Trophoblast cell (in vitro differentiated cells and primary cell): ENCODE results near the gene IL23R.

Experiments
- DNase-seq, 2 donors: peaks; one replicate each; pipeline ENCODE4 v3.0.0-alpha.2; 2016
- H2AFZ ChIP-seq: 2 replicates; pipeline ENCODE4 v1.6.1; 2013; ENCODE audit warnings: low read length, moderate library complexity, mild to moderate bottlenecking; ENCODE audit not compliant: insufficient read depth, poor library complexity
- H2AK5ac ChIP-seq: 2 replicates; pipeline ENCODE4 v1.6.1; 2013; ENCODE audit warnings: mild to moderate bottlenecking, low read length
- H2BK120ac ChIP-seq: 2 replicates; pipeline ENCODE4 v1.6.1; 2013; ENCODE audit warnings: low read length, mild to moderate bottlenecking, moderate library complexity; ENCODE audit not compliant: insufficient read depth, poor library complexity
- H2BK12ac ChIP-seq: 2 replicates; pipeline ENCODE4 v1.6.1; 2013; ENCODE audit warnings: mild to moderate bottlenecking, low read length, moderate library complexity
- H2BK5ac ChIP-seq: 2 replicates; pipeline ENCODE4 v1.6.1; 2013; ENCODE audit warnings: low read length, low read depth, moderate library complexity, mild to moderate bottlenecking; ENCODE audit not compliant: poor library complexity
- H3K14ac ChIP-seq: 2 replicates; pipeline ENCODE4 v1.6.1; 2013; ENCODE audit warnings: mild to moderate bottlenecking, low read length
- H3K18ac ChIP-seq: 2 replicates; pipeline ENCODE4 v1.6.1; 2013; ENCODE audit warnings: mild to moderate bottlenecking, low read length
- H3K23ac ChIP-seq: 2 replicates; pipeline ENCODE4 v1.6.1; 2013; ENCODE audit warnings: low read length
- H3K27ac ChIP-seq: 2 replicates; pipeline ENCODE4 v1.5.1; 2013; ENCODE audit warnings: low read depth, mild to moderate bottlenecking, inconsistent platforms, low read length, moderate library complexity
- H3K27me3 ChIP-seq: 2 replicates; pipeline ENCODE4 v1.6.1; 2013; ENCODE audit warnings: inconsistent platforms, mild to moderate bottlenecking, low read length, moderate library complexity; ENCODE audit not compliant: insufficient read depth
- H3K36me3 ChIP-seq, 2 experiments: 1 replicate in 1 of 2; 2 replicates in 1 of 2; pipeline ENCODE4 v1.6.1; 2013; ENCODE audit warnings: low read length in 2 of 2, mild to moderate bottlenecking in 2 of 2, moderate library complexity in 1 of 2; ENCODE audit not compliant: insufficient read depth in 2 of 2, control insufficient read depth in 1 of 2
- H3K4ac ChIP-seq: 2 replicates; pipeline ENCODE4 v1.6.1; 2013; ENCODE audit warnings: low read depth, mild to moderate bottlenecking, low read length, moderate library complexity
- H3K4me1 ChIP-seq, 2 experiments: 1 replicate in 1 of 2; 2 replicates in 1 of 2; pipeline ENCODE4 v1.6.1; 2013; ENCODE audit warnings: low read length in 2 of 2, mild to moderate bottlenecking in 2 of 2, moderate library complexity in 1 of 2; ENCODE audit not compliant: insufficient read depth in 2 of 2, control insufficient read depth in 1 of 2
- H3K4me2 ChIP-seq: 2 replicates; pipeline ENCODE4 v1.6.1; 2013; ENCODE audit warnings: inconsistent platforms, mild to moderate bottlenecking, low read length, moderate library complexity
- H3K4me3 ChIP-seq: 2 replicates; pipeline ENCODE4 v1.5.1; 2013; ENCODE audit warnings: mild to moderate bottlenecking, low read depth, low read length, inconsistent platforms
- H3K79me1 ChIP-seq: one replicate; pipeline ENCODE4 v1.6.1; 2013; ENCODE audit warnings: low read length
- H3K79me2 ChIP-seq: 2 replicates; pipeline ENCODE4 v1.6.1; 2013; ENCODE audit warnings: low read length, mild to moderate bottlenecking; ENCODE audit not compliant: control insufficient read depth, insufficient read depth, poor library complexity
- H3K9ac ChIP-seq: 2 replicates; pipeline ENCODE4 v1.6.1; 2013; ENCODE audit warnings: mild to moderate bottlenecking, low read length
- H3K9me3 ChIP-seq: 2 replicates; pipeline ENCODE4 v1.6.1; 2013; ENCODE audit warnings: low read depth, mild to moderate bottlenecking, control low read depth, inconsistent platforms, low read length; ENCODE audit not compliant: insufficient read depth
- H4K12ac ChIP-seq: 2 replicates; pipeline ENCODE4 v1.6.1; 2013; ENCODE audit warnings: low read depth, mild to moderate bottlenecking, low read length, moderate library complexity
- H4K8ac ChIP-seq: 2 replicates; pipeline ENCODE4 v1.6.1; 2013; ENCODE audit warnings: low read depth, mild to moderate bottlenecking, low read length, moderate library complexity
- H4K91ac ChIP-seq: one replicate; pipeline ENCODE4 v1.6.1; 2013; ENCODE audit warnings: low read depth, mild to moderate bottlenecking, low read length, moderate library complexity
- WGBS: extraction: QIAGEN DNeasy Blood & Tissue Kit; methylation state at CpG from one replicate; pipeline ENCODE4 v1.1.7; 2013; ENCODE audit warnings: missing lambda C conversion rate; ENCODE audit not compliant: insufficient read length, insufficient coverage; ENCODE audit errors: extremely low coverage; 5-methylcytosine and 5-hydroxymethylcytosine counted together

IL23R gene

DNA sequence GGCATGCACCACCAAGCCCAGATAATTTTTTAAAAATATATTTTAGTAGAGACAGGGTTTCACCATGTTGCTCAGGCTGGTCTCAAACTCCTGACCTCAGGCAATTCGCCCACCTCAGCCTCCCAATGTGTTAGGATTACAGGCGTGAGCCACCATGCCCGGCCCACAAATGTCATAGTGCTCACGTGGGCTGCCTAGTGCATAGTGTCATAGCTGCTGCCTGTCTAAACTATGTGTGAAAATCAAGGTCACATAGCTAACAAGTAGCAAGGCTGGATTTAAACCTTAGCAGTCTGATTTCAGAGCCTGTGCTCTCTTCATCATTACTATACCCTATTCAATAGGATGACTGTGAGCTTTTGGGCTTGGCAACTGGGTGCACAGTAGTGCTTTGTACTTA lies 41.8 kb upstream of the IL23R start:
- Histone ChIP-seq H4K12ac (no peak overlapping the region), H4K8ac (no peak overlapping the region), H2BK12ac (no peak overlapping the region), H2AK5ac (no peak overlapping the region), H3K36me3 (no peaks in the 10 kb centered on the region), H3K79me2 (no peaks in the 10 kb centered on the region), H3K4ac (no peak overlapping the region), H3K9ac (no peak overlapping the region), H3K27ac (no peak overlapping the region), H3K4me1 (no peaks in the 10 kb centered on the region), H2AFZ (no peak overlapping the region), H2BK5ac (no peak overlapping the region), H3K14ac (no peak overlapping the region), H3K4me2 (no peak overlapping the region), H4K91ac (no peak overlapping the region), H3K18ac (no peak overlapping the region), H3K9me3 (no peaks in the 10 kb centered on the region), H3K23ac (no peak overlapping the region), H3K27me3 (no peaks in the 10 kb centered on the region), H3K4me3 (no peak overlapping the region), H3K79me1 (no peaks in the 10 kb centered on the region), H2BK120ac (no peak overlapping the region)
- WGBS: no CpG with 5 or more reads among the region's 4 CpGs
- DNase-seq: no peak

DNA sequence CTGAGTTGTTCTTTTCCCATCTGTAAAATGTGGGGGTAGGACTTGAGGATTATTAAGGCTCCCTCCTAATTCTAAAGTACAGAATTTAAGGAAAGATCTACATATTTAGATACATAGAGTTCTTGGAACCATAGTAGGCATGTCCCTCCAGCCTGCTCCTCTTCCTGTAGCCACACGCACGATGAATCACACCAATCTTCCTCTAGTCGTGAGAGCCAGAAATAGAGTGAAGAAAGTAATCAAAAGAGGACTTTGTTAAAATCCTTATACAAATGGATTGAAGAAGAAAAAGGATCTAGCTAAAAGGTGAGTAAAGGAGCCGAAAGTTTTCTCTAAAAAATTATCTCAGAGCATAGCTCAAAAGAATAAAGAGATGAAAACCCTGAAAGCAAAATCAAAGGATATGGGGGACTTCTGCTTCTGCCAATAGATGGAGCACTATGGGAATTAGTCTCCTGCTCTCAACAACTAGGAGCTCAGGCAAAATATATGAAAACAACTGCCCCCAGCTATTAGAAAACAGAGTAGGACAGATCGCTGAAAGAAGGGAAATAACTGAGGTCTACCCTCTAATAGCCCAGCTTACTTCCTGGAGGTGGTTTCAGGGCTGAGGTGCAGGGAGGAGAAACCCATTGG lies 40.0 kb upstream of the IL23R start:
- Histone ChIP-seq H3K36me3 (no peaks in the 10 kb centered on the region), H3K4me1 (no peaks in the 10 kb centered on the region), H3K14ac (no peak overlapping the region), H2AFZ (no peak overlapping the region), H3K18ac (no peak overlapping the region), H2BK5ac (no peak overlapping the region), H3K4me2 (no peak overlapping the region), H3K27ac (no peak overlapping the region), H3K9ac (no peak overlapping the region), H3K4me3 (no peak overlapping the region), H3K9me3 (no peaks in the 10 kb centered on the region), H4K91ac (no peak overlapping the region), H3K23ac (no peak overlapping the region), H2AK5ac (no peak overlapping the region), H3K79me1 (no peaks in the 10 kb centered on the region), H2BK120ac (no peak overlapping the region), H2BK12ac (no peak overlapping the region), H3K4ac (no peak overlapping the region), H4K12ac (no peak overlapping the region), H4K8ac (no peak overlapping the region), H3K27me3 (no peaks in the 10 kb centered on the region), H3K79me2 (no peaks in the 10 kb centered on the region)
- DNase-seq: no peak
- WGBS: no CpG with 5 or more reads among the region's 5 CpGs

DNA sequence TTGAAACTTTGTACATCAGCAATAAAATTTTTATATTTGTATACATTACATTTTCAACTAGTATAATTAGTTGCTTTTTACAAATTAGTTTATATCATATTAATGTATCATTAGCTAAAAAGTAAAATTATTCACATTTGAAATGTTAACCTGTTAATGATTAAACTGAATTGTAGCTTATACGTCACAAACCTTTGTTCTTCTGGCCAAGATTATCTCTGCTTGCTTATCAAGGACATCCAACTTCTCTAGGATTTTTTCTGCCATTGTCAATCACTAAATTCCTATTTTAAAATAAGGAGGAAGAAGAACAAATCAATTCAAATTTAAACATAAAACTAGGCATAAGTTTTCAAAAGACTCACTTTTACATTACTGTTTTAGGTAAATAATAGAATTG lies 39.3 kb upstream of the IL23R start:
- Histone ChIP-seq H3K79me2 (no peaks in the 10 kb centered on the region), H3K18ac (no peak overlapping the region), H3K36me3 (no peaks in the 10 kb centered on the region), H4K91ac (no peak overlapping the region), H3K23ac (no peak overlapping the region), H2AK5ac (no peak overlapping the region), H3K14ac (no peak overlapping the region), H3K79me1 (no peaks in the 10 kb centered on the region), H3K27ac (no peak overlapping the region), H3K27me3 (no peaks in the 10 kb centered on the region), H2BK5ac (no peak overlapping the region), H3K4me1 (no peaks in the 10 kb centered on the region), H4K12ac (no peak overlapping the region), H3K4me3 (no peak overlapping the region), H3K4me2 (no peak overlapping the region), H3K9me3 (no peaks in the 10 kb centered on the region), H2BK12ac (no peak overlapping the region), H2BK120ac (no peak overlapping the region), H3K9ac (no peak overlapping the region), H4K8ac (no peak overlapping the region), H3K4ac (no peak overlapping the region), H2AFZ (no peak overlapping the region)
- no CpG with 5 or more reads among the region's 1 CpG for WGBS
- DNase-seq: no peak

DNA sequence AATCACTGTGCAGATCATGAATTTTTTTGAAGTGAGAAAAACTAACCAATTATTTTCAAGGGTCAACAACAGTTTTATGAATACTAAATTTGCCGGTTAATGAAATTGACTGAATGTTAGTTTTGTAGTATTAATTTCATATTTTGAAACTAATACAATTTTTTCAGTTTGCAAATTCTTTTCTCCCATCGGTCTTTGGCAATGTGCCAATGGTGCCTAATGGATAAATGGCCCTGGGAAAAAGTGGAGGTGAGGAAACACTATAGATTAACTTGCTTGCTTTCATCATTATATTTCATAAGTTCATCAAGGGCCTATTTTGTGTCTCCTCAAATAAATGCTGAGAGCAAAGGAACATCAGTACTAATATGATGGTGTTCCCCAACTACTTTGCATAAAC lies 35.6 kb upstream of the IL23R start:
- no peak overlapping the region for H3K18ac ChIP-seq
- no peak overlapping the region for H2BK120ac ChIP-seq
- H4K12ac ChIP-seq: no peak overlapping the region
- H4K8ac ChIP-seq: no peak overlapping the region
- H3K4ac ChIP-seq: no peak overlapping the region
- H3K4me1 ChIP-seq: no peaks in the 10 kb centered on the region
- no peaks in the 10 kb centered on the region for H3K36me3 ChIP-seq
- H2BK5ac ChIP-seq: no peak overlapping the region
- H2AK5ac ChIP-seq: no peak overlapping the region
- no peak overlapping the region for H3K4me3 ChIP-seq
- H3K79me1 ChIP-seq: no peaks in the 10 kb centered on the region
- H3K23ac ChIP-seq: no peak overlapping the region
- H3K9me3 ChIP-seq: no peaks in the 10 kb centered on the region
- H2AFZ ChIP-seq: no peak overlapping the region
- no peak overlapping the region for H3K27ac ChIP-seq
- no peak overlapping the region for H3K4me2 ChIP-seq
- no peaks in the 10 kb centered on the region for H3K79me2 ChIP-seq
- no peak for DNase-seq
- H4K91ac ChIP-seq: no peak overlapping the region
- no peak overlapping the region for H3K9ac ChIP-seq
- WGBS: no CpG with 5 or more reads among the region's 2 CpGs
- no peak overlapping the region for H2BK12ac ChIP-seq
- no peaks in the 10 kb centered on the region for H3K27me3 ChIP-seq
- H3K14ac ChIP-seq: no peak overlapping the region
